Muscle layer of colon (tissue), 2 donors: ENCODE measurements around the gene LMOD2.
"Not testable (repeated sequence)": the region's sequence is repeated elsewhere in the genome, so short reads cannot be mapped to it uniquely, and the experiment has no call there.

Source experiments
- H3K27ac ChIP-seq: one replicate; pipeline ENCODE4 v1.7.0; 2013; ENCODE audit warnings: low read depth, mild to moderate bottlenecking, low read length, moderate library complexity
- H3K27me3 ChIP-seq, 2 donors: one replicate each; pipeline ENCODE4 v1.7.0; 2013; ENCODE audit warnings: low read length in 2 of 2, mild to moderate bottlenecking in 2 of 2; ENCODE audit not compliant: insufficient read depth in 2 of 2, control insufficient read depth in 1 of 2
- H3K36me3 ChIP-seq: one replicate; pipeline ENCODE4 v1.7.0; 2013; ENCODE audit warnings: mild to moderate bottlenecking, low read length; ENCODE audit not compliant: insufficient read depth
- H3K4me1 ChIP-seq: one replicate; pipeline ENCODE4 v1.7.0; 2013; ENCODE audit warnings: mild to moderate bottlenecking, low read length; ENCODE audit not compliant: insufficient read depth
- H3K4me3 ChIP-seq, 2 donors: one replicate each; pipeline ENCODE4 v1.7.0; 2013; ENCODE audit warnings: low read length in 2 of 2, low read depth in 1 of 2, mild to moderate bottlenecking in 1 of 2, moderate library complexity in 1 of 2
- H3K9ac ChIP-seq: one replicate; pipeline ENCODE4 v1.7.0; 2013; ENCODE audit warnings: low read length
- H3K9me3 ChIP-seq: one replicate; pipeline ENCODE4 v1.7.0; 2013; ENCODE audit warnings: mild to moderate bottlenecking, low read length
- donor health status: abdominal sarcoma.
- donor health status: Adenocarcinoma of cecum.

Gene LMOD2

GRCh38 chr7:123625254-123625653, 30.4 kb upstream of the LMOD2 start:
- Histone ChIP-seq H3K27me3 (no peaks in the 10 kb centered on the region), H3K4me3 (no peak overlapping the region), H3K9me3 (no peaks in the 10 kb centered on the region), H3K27ac (no peak overlapping the region), H3K9ac (no peak overlapping the region), H3K4me1 (no peaks in the 10 kb centered on the region), H3K36me3 (no peaks in the 10 kb centered on the region)

DNA sequence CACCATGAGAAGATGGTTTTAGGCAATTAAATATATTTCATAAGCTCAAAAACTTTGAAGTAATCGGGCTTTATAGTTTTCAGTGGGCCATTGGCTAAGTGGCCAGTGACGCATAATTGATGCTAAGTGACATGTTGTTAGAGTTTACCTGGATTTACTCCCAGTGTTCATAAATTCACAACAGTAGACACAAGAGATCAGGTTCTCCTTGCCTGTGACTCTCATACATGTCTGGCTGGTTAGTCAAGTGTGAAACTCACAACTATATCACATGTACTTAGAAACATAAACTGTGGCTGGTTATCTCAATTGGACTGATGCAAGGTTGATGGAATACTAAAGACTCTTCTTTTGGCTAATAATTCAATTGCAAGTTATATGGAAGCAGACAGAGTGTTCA, 27.8 kb upstream of the LMOD2 start:
- Histone ChIP-seq H3K4me3 (no peak overlapping the region), H3K27ac (no peak overlapping the region), H3K9ac (no peak overlapping the region), H3K4me1 (no peaks in the 10 kb centered on the region), H3K36me3 (no peaks in the 10 kb centered on the region), H3K9me3 (no peaks in the 10 kb centered on the region), H3K27me3 (no peaks in the 10 kb centered on the region)

DNA sequence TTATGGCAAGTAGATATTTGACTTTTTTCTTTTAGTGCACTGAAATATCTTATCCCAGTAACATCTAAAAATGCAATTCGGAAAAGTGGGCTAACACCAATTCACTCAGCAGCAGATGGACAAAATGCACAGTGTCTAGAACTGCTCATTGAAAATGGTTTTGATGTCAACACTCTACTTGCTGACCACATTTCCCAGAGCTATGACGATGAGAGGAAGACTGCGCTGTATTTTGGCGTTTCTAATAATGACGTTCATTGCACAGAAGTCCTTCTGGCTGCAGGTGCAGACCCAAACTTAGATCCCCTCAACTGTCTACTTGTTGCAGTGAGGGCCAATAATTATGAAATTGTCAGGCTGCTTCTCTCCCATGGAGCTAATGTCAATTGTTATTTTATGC, 26.8 kb upstream of the LMOD2 start:
- no peak overlapping the region for H3K4me3 ChIP-seq
- no peaks in the 10 kb centered on the region for H3K4me1 ChIP-seq
- no peak overlapping the region for H3K27ac ChIP-seq
- no peak overlapping the region for H3K9ac ChIP-seq
- no peaks in the 10 kb centered on the region for H3K27me3 ChIP-seq
- no peaks in the 10 kb centered on the region for H3K9me3 ChIP-seq
- no peaks in the 10 kb centered on the region for H3K36me3 ChIP-seq

DNA sequence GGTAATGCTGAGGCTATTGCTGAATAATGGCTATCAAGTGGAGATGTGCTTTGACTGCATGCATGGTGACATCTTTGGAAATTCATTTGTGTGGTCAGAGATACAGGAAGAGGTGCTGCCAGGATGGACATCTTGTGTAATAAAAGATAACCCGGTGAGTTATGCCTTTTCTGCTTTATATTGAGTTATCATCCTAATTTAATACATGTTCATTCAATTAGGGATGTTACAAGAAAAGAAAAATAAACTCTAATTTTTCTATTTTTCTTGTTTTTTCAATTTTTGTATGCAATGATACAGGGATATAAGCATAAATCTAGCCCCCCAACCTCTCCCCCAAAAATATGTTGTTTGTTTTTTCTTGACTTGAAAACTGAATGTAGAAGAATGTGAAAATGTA, 26.4 kb upstream of the LMOD2 start:
- H3K36me3 ChIP-seq: no peaks in the 10 kb centered on the region
- no peaks in the 10 kb centered on the region for H3K4me1 ChIP-seq
- H3K9ac ChIP-seq: no peak overlapping the region
- H3K9me3 ChIP-seq: no peaks in the 10 kb centered on the region
- no peak overlapping the region for H3K4me3 ChIP-seq
- no peak overlapping the region for H3K27ac ChIP-seq
- no peaks in the 10 kb centered on the region for H3K27me3 ChIP-seq

DNA sequence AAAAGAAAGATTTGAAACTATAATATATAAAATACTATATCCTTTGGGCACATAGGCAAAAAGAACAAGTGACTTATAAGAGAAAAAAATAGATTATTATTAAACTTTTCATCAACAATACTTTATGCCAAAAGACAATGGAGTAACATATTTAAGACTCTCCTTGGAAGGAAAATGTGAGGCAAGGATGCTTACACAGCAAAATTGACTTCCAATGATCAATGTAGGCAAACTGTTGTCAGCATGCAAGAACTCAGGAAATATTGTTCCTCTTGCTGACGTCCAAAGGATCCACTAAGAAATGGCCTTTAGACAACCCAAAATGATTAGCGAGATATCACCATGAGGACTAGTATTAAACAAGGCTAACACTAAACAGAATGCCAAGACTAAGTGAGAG, 22.9 kb upstream of the LMOD2 start:
- Histone ChIP-seq H3K36me3 (no peaks in the 10 kb centered on the region), H3K27ac (no peak overlapping the region), H3K4me3 (no peak overlapping the region), H3K9ac (no peak overlapping the region), H3K9me3 (no peaks in the 10 kb centered on the region), H3K4me1 (no peaks in the 10 kb centered on the region), H3K27me3 (no peaks in the 10 kb centered on the region)

DNA sequence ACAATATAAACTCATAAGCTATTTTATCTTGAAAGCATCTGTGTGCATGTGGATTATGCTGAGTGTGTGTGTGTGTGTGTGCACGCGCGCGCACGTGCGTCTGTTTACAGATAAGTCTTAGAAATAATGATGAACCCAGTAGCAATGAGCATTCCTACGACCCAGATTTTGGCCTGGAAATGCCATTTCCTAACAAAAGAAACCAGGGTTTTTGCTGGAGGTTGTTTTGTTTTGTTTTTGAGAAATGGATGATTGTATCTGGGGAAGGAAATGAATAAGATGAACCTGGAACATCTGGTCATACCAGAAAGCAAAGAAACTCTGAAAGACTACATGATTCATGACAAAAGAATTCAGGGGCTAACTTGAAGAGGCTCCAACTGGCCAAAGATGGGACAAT, 22.1 kb upstream of the LMOD2 start:
- Histone ChIP-seq H3K36me3 (no peaks in the 10 kb centered on the region), H3K4me3 (no peak overlapping the region), H3K27me3 (no peaks in the 10 kb centered on the region), H3K9ac (no peak overlapping the region), H3K4me1 (no peaks in the 10 kb centered on the region), H3K27ac (no peak overlapping the region), H3K9me3 (no peaks in the 10 kb centered on the region)

- not testable (repeated sequence) for H3K36me3 ChIP-seq, H3K9me3 ChIP-seq, H3K4me1 ChIP-seq, H3K4me3 ChIP-seq, H3K27me3 ChIP-seq, H3K27ac ChIP-seq, H3K9ac ChIP-seq
These were observed 21.6 kb upstream of the LMOD2 start for GRCh38 chr7:123634011-123634573.

DNA sequence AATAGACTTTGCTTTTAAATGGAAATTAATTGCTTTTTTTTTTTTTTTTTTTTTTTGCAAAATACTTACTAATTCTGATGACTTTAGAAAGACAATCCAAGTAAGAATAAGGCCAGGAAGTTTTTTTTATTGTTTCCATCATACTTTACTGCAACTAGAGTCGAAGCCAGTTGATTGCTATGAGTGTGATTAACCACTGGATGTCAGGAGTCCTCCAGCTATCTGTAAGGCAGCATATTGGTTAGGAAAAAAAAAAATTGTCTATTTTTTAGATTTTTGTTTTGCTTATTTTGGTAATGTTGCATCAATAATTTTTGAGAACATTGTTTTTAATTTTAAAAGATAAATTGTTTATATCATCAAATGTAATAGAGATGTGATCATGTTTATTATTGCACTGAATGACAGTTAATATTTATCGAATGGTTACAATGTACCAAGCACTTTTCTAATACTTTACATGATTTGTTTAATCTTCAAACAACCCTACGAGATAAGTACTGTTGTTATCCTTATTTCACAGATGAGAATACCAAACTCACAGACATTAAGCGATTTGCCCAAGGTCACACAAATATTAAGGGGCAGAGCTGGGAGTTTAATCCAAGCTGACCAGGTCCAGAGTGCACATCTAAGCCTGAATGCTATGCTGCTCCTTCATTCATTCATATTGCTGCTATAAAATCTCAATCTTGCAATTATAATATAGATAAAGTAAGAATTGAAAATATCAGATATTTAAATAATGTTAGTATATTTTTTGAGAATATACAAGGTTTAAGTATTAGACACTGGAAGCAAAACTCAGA, 19.9 kb upstream of the LMOD2 start:
- no peak overlapping the region for H3K9ac ChIP-seq
- H3K27me3 ChIP-seq: no peaks in the 10 kb centered on the region
- H3K36me3 ChIP-seq: no peaks in the 10 kb centered on the region
- H3K4me3 ChIP-seq: no peak overlapping the region
- H3K27ac ChIP-seq: no peak overlapping the region
- H3K9me3 ChIP-seq: no peaks in the 10 kb centered on the region
- no peaks in the 10 kb centered on the region for H3K4me1 ChIP-seq

DNA sequence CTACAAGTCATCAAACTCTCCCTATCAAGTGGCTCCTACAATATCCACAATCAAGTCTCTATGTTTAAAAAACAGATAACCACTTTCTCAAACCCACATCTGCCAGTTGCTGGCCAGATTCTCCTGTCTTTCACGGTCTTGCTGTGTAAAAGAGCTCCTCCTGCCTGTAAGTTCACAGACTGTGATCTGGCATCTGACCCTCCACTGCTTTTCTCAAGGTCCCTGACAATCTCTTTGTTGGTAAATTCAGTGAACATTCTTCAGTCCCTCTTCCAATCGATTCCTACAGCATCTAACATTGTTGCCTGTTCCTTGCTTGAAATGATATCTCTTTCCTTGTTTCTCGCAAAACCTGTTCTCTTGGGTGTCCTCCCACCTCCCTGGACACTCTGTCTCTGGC, 18.5 kb upstream of the LMOD2 start:
- Histone ChIP-seq H3K4me1 (no peaks in the 10 kb centered on the region), H3K4me3 (no peak overlapping the region), H3K9ac (no peak overlapping the region), H3K36me3 (no peaks in the 10 kb centered on the region), H3K27ac (no peak overlapping the region), H3K27me3 (no peaks in the 10 kb centered on the region), H3K9me3 (no peaks in the 10 kb centered on the region)

DNA sequence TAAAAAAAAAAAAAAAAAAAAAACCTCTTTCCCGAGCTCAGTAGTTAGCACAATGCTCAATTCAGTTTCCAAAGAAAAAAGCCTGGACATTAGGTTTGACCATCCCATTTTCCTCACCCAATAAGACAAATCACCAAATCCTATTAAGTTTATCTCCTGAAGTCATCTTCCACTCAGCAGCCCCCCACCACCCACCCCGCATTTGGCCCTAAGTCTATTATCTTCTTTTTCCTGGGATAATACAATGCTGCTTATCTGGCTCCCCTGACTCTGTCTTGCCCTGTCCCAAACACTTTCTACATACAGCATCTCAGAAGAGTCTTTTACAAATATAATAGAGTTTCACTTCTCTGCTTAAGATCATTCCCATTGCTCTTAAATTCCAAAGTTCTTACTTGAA, 17.8 kb upstream of the LMOD2 start:
- H3K9ac ChIP-seq: no peak overlapping the region
- no peak overlapping the region for H3K27ac ChIP-seq
- no peaks in the 10 kb centered on the region for H3K9me3 ChIP-seq
- H3K4me1 ChIP-seq: peaks cover under 1% of the 10 kb centered on the region
- H3K36me3 ChIP-seq: no peaks in the 10 kb centered on the region
- no peak overlapping the region for H3K4me3 ChIP-seq
- H3K27me3 ChIP-seq: no peaks in the 10 kb centered on the region

DNA sequence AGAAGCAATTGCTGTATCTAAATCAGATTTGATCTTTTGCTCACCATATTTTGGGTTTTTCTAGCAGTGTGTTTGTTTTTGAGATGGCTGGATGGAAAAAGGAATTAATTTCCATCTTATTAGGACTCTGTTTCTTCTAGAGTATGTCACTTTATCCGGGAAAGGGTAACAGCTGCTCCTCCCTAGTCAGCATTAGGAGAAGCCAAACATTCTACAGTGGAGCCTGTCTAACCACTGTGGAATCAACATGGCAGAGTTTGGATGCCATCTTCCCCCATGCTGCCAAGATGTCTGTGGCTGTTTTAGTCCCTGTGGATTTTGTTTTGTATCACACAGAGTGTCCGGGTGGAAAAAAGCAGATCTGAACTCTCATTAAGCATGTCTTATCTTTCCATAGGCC, 16.0 kb upstream of the LMOD2 start:
- no peak overlapping the region for H3K4me3 ChIP-seq
- no peak overlapping the region for H3K27ac ChIP-seq
- no peaks in the 10 kb centered on the region for H3K9me3 ChIP-seq
- H3K4me1 ChIP-seq: peaks cover 12% of the 10 kb centered on the region
- H3K36me3 ChIP-seq: no peaks in the 10 kb centered on the region
- no peak overlapping the region for H3K9ac ChIP-seq
- H3K27me3 ChIP-seq: no peaks in the 10 kb centered on the region

DNA sequence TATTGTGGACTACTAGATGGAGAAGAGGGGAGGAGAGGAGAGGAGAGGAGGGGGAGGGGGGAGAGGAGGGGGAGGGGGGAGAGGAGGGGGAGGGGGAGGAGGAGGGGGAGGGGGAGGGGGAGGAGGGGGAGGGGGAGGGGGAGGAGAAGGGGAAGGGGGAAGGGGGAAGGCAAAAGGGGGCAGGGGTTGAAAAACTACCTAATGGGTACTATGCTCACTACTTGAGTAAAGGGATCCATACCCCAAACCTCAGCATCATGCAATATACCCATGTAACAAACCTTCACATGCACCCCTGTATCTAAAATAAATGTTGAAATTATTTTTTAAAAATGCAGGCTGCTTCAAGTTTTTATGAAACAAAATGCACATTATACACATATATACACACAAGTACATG, 15.1 kb upstream of the LMOD2 start:
- no peak overlapping the region for H3K4me3 ChIP-seq
- H3K27ac ChIP-seq: no peak overlapping the region
- no peak overlapping the region for H3K9ac ChIP-seq
- H3K36me3 ChIP-seq: no peaks in the 10 kb centered on the region
- peaks cover 12% of the 10 kb centered on the region for H3K4me1 ChIP-seq
- H3K27me3 ChIP-seq: no peaks in the 10 kb centered on the region
- H3K9me3 ChIP-seq: no peaks in the 10 kb centered on the region
